ENCODE measurements around the gene TXNDC8.

DNA sequence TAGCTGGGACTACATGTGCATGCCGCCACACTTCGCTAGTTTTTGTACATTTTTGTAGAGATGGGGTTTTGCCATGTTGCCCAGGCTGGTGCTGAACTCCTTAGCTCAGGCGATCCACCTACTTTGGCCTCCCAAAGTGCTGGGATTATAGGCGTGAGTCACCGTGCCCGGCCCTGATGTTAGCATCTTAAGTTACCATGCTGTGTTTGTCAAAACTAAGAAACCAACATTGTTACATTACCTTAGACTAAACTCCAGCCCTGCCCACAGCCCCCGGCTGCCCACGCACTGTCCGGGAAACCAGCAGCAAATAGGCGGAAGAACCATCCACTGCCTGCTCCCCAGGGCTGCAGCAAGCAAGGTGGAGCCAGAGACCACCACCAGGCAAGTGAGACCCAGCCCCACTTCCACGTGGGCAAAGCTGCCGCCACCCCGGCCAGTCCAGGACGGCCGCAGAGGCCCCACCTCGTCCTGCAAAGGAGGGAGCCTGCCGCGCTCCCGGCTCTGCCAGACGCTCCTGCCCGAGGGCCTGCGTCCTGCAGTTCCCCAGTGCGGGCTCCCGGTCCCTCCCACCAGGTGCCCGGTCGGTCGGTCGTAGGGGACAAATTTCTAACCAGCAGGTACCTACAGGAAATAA lies 45.6 kb downstream of the TXNDC8 start:
- TF ChIP-seq, protein P1, sequence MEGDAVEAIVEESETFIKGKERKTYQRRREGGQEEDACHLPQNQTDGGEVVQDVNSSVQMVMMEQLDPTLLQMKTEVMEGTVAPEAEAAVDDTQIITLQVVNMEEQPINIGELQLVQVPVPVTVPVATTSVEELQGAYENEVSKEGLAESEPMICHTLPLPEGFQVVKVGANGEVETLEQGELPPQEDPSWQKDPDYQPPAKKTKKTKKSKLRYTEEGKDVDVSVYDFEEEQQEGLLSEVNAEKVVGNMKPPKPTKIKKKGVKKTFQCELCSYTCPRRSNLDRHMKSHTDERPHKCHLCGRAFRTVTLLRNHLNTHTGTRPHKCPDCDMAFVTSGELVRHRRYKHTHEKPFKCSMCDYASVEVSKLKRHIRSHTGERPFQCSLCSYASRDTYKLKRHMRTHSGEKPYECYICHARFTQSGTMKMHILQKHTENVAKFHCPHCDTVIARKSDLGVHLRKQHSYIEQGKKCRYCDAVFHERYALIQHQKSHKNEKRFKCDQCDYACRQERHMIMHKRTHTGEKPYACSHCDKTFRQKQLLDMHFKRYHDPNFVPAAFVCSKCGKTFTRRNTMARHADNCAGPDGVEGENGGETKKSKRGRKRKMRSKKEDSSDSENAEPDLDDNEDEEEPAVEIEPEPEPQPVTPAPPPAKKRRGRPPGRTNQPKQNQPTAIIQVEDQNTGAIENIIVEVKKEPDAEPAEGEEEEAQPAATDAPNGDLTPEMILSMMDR (IDR thresholded peaks at IDR 0.05; ENCODE audit: low read depth, low read length) = no peak
- TF ChIP-seq EZH2phosphoT487 (IDR thresholded peaks at IDR 0.05; ENCODE audit: low read depth) = no peak
